Type B pancreatic cell (in vitro differentiated cells): ENCODE measurements around the gene VIM. TPM values are rescaled to one million over a fixed set of nuclear protein-coding genes. Genes with fewer than 3 reads are reported as not detected.

Experiments used
- DNase-seq: peaks from one replicate; pipeline ENCODE4 v3.0.0; 2021; ENCODE audit warnings: mixed read lengths; ENCODE audit not compliant: unreplicated experiment; ENCODE audit errors: extremely low spot score
- H3K27ac Mint-ChIP-seq: 2 replicates; pipeline ENCODE4 v1.8.0; 2021; ENCODE audit warnings: mild to moderate bottlenecking, mixed read lengths
- H3K27me3 Mint-ChIP-seq: 2 replicates; pipeline ENCODE4 v1.8.0; 2021; ENCODE audit warnings: mixed read lengths
- H3K36me3 Mint-ChIP-seq: 2 replicates; pipeline ENCODE4 v1.8.0; 2021; ENCODE audit warnings: mixed read lengths
- H3K4me1 Mint-ChIP-seq: one replicate; pipeline ENCODE4 v1.8.0; 2021; ENCODE audit warnings: mixed read lengths; ENCODE audit not compliant: unreplicated experiment
- H3K4me3 Mint-ChIP-seq: 2 replicates; pipeline ENCODE4 v1.8.0; 2021; ENCODE audit warnings: mild to moderate bottlenecking, mixed read lengths
- H3K9me3 Mint-ChIP-seq: 2 replicates; pipeline ENCODE4 v1.8.0; 2021; ENCODE audit warnings: mixed read lengths
- CTCF ChIP-seq: fragments of 200-600 bp; sonication (generic); conservative IDR thresholded peaks from 2 replicates; pipeline ENCODE4 v1.5.0; 2021; ENCODE audit warnings: antibody characterized with exemption, mild to moderate bottlenecking
- total RNA-seq: library from RNA; stranded (reverse); gene quantifications from 2 replicates; pipeline ENCODE4 v1.2.1, GENCODE V29; 2021; ENCODE audit warnings: low replicate concordance

The VIM gene
- total RNA-seq, 1 donor from 2014 or later, result 2,500 TPM

- no peaks in the 10 kb centered on the region for H3K36me3 Mint-ChIP-seq
- H3K4me3 Mint-ChIP-seq, result no peak overlapping the region
- TF ChIP-seq CTCF, result no peak
- H3K27me3 Mint-ChIP-seq, result no peaks in the 10 kb centered on the region
- H3K27ac Mint-ChIP-seq, result no peak overlapping the region
- no peak for DNase-seq
- H3K4me1 Mint-ChIP-seq, result peaks cover 27% of the 10 kb centered on the region
- H3K9me3 Mint-ChIP-seq, result no peaks in the 10 kb centered on the region
Measured at GRCh38 chr10:17210361-17210760, 17.7 kb upstream of the VIM start.

- DNase-seq, result no peak
- Mint-ChIP-seq H3K27ac (no peak overlapping the region), H3K4me3 (no peak overlapping the region), H3K27me3 (no peaks in the 10 kb centered on the region), H3K36me3 (no peaks in the 10 kb centered on the region), H3K9me3 (no peaks in the 10 kb centered on the region), H3K4me1 (peaks cover 28% of the 10 kb centered on the region)
- no peak for TF ChIP-seq CTCF
Measured at GRCh38 chr10:17212802-17213221, 15.2 kb upstream of the VIM start.

GRCh38 chr10:17213646-17214349 lies 14.2 kb upstream of the VIM start:
- TF ChIP-seq CTCF, result no peak
- H3K9me3 Mint-ChIP-seq, result no peaks in the 10 kb centered on the region
- H3K36me3 Mint-ChIP-seq, result no peaks in the 10 kb centered on the region
- peaks cover 28% of the 10 kb centered on the region for H3K4me1 Mint-ChIP-seq
- H3K27ac Mint-ChIP-seq, result peak overlapping the region; percentile 14
- no peak for DNase-seq
- H3K27me3 Mint-ChIP-seq, result no peaks in the 10 kb centered on the region
- H3K4me3 Mint-ChIP-seq, result no peak overlapping the region

DNA sequence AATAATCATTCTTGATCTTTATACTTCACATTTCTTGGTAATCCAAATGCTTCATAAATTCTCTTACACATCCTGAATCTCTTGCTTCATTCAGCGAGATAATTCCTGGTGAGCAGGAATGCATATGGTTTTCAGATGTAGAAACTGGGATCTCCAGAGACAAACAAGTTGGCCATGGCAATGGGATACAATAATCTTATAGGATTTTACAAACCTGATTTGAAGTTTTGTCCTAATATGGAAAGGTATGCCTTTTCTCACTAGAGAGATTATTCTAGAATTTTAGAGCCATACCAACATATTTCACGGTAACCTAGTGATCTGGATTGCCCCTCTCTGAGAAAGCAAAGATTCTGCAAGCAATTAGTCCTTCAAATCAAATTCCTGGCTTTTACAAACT lies 13.5 kb upstream of the VIM start:
- no peak for DNase-seq
- Mint-ChIP-seq H3K27me3 (no peaks in the 10 kb centered on the region), H3K36me3 (no peaks in the 10 kb centered on the region), H3K4me1 (peaks cover 28% of the 10 kb centered on the region), H3K9me3 (no peaks in the 10 kb centered on the region), H3K27ac (peak overlapping the region; percentile 56), H3K4me3 (no peak overlapping the region)
- no peak for TF ChIP-seq CTCF

DNA sequence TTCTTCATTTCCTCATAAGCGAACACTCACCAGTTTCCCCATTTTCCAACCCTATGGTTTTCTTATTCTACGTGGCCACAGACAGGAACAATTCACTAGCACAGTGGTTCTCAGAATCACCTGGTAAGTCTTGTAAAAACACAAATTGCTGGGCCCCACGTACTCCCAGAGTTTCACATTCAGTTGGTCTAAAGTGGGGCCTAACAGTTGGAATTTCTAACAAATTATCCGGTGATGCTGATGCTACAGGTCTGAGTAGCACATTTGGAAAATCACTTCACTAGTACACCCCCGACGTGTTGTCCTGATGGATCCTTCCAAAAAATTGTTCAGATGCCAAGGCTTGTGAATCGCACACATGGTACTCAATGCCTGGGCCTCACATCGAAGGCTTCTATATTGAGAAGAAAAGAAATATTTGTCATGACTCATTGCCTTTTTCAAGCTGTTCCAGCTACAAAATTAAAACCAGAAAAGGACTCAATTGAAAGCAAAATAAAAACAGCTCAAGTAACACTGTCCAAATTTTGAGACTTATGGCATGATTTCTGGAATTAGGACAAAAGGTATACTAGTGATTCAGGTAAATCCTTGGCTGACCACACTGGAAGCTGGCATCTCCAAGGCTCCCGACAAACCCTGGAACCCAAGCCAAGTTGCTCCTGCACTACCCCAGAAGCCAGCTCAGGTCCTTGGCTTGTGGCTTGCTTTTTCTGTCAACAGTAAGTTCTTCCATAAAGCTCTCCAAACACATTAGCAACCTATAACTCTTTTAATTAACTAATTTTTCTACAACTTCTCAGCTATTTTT lies 12.9 kb upstream of the VIM start:
- Mint-ChIP-seq H3K27ac (peak overlapping the region; percentile 56), H3K9me3 (no peaks in the 10 kb centered on the region), H3K27me3 (no peaks in the 10 kb centered on the region), H3K36me3 (no peaks in the 10 kb centered on the region), H3K4me1 (peaks cover 28% of the 10 kb centered on the region), H3K4me3 (no peak overlapping the region)
- no peak for TF ChIP-seq CTCF
- DNase-seq, result no peak
